MCF 10A (cell line): ENCODE data around the gene CLPTM1. TPM values are rescaled to one million over a fixed set of nuclear protein-coding genes. Genes with fewer than 3 reads are reported as not detected.
"Not testable (repeated sequence)": the region's sequence is repeated elsewhere in the genome, so short reads cannot be mapped to it uniquely, and the experiment has no call there.

Source experiments
- BruUV-seq: library from RNA; stranded (reverse); fragments of 400-500 nt; replicated peaks from 2 replicates; lab custom pipeline; 2021; lab: Mats Ljungman, UMichigan
- CTCF ChIA-PET: fragments of 300-600 bp; sonication (Branson Sonifier 250); formaldehyde crosslinking; extraction: SDS; loops from one replicate; lab custom pipeline; 2021; ENCODE audit warnings: antibody characterized with exemption, inconsistent platforms; lab: Yijun Ruan, JAX
- POLR2A ChIA-PET: fragments of 300-600, 350-650 bp; sonication (Branson Sonifier 250); formaldehyde crosslinking; extraction: SDS; loops from one replicate; lab custom pipeline; 2020; ENCODE audit warnings: antibody characterized with exemption, inconsistent platforms; lab: Yijun Ruan, JAX
- DNase-seq: peaks from one replicate; pipeline ENCODE4 v3.0.0-alpha.2; 2018; ENCODE audit not compliant: unreplicated experiment
- H3K27ac Mint-ChIP-seq: one replicate; pipeline ENCODE4 v1.8.0; 2022; ENCODE audit warnings: mild to moderate bottlenecking, low read depth, mixed read lengths; ENCODE audit not compliant: unreplicated experiment
- H3K27me3 Mint-ChIP-seq: one replicate; pipeline ENCODE4 v1.8.0; 2022; ENCODE audit warnings: mixed read lengths; ENCODE audit not compliant: insufficient read depth, unreplicated experiment
- H3K36me3 Mint-ChIP-seq: one replicate; pipeline ENCODE4 v1.8.0; 2022; ENCODE audit warnings: mild to moderate bottlenecking, moderate library complexity, mixed read lengths; ENCODE audit not compliant: insufficient read depth, unreplicated experiment
- H3K4me1 Mint-ChIP-seq: one replicate; pipeline ENCODE4 v1.8.0; 2022; ENCODE audit warnings: mixed read lengths; ENCODE audit not compliant: insufficient read depth, unreplicated experiment
- H3K4me3 Mint-ChIP-seq: one replicate; pipeline ENCODE4 v1.8.0; 2022; ENCODE audit warnings: mild to moderate bottlenecking, moderate library complexity, mixed read lengths; ENCODE audit not compliant: unreplicated experiment
- H3K9me3 Mint-ChIP-seq: one replicate; pipeline ENCODE4 v1.8.0; 2022; ENCODE audit warnings: mixed read lengths; ENCODE audit not compliant: unreplicated experiment
- CTCF ChIP-seq: fragments of 200-600 bp; IDR thresholded peaks from one replicate; pipeline ENCODE4 v1.8.0; 2022; ENCODE audit warnings: antibody characterized with exemption, mild to moderate bottlenecking; ENCODE audit not compliant: unreplicated experiment
- intact Hi-C: fragments of 100-400 bp; cut with micrococcal nuclease; formaldehyde crosslinking; loops from 2 replicates; pipeline ENCODE4 v1.14.1; 2022
- total RNA-seq: library from RNA; stranded (reverse); gene quantifications from 2 replicates; pipeline ENCODE4 v1.2.3, GENCODE V29; 2022

The CLPTM1 gene
- total RNA-seq, 1 experiment from 2014 or later: 101 TPM

GRCh38 chr19:44908074-44908835 lies 46.9 kb upstream of the CLPTM1 start:
- TF ChIP-seq CTCF: no peak
- no peak overlapping the region for H3K27ac Mint-ChIP-seq
- no peak overlapping the region for H3K4me3 Mint-ChIP-seq
- no TSS peak for BruUV-seq
- H3K9me3 Mint-ChIP-seq: no peaks in the 10 kb centered on the region
- POLR2A ChIA-PET: interaction anchor here (0.9 to 1.1 kb wide), 2 partner anchors 18 to 46 kb away, joined by 3 read pairs; partner anchors contain the start of genes CLPTM1 and TOMM40
- peaks cover 10% of the 10 kb centered on the region for H3K27me3 Mint-ChIP-seq
- DNase-seq: no peak
- peaks cover 22% of the 10 kb centered on the region for H3K4me1 Mint-ChIP-seq
- intact Hi-C loops: no loop called here
- peaks cover 11% of the 10 kb centered on the region for H3K36me3 Mint-ChIP-seq
- CTCF ChIA-PET: interaction anchor here (0.5 to 1.5 kb wide), 7 partner anchors 9 to 459 kb away, joined by 3 to 5 read pairs (median 3); no protein-coding TSS in a partner anchor

- no peak overlapping the region for H3K27ac Mint-ChIP-seq
- CTCF ChIA-PET: interaction anchor here (0.5 to 1.5 kb wide), 4 partner anchors 42 to 459 kb away, joined by 3 to 5 read pairs (median 4); no protein-coding TSS in a partner anchor
- no peak overlapping the region for H3K4me3 Mint-ChIP-seq
- POLR2A ChIA-PET: no interaction called here
- H3K9me3 Mint-ChIP-seq: no peaks in the 10 kb centered on the region
- no peak for TF ChIP-seq CTCF
- intact Hi-C loops: no loop called here
- H3K36me3 Mint-ChIP-seq: peaks cover 6% of the 10 kb centered on the region
- peaks cover 10% of the 10 kb centered on the region for H3K27me3 Mint-ChIP-seq
- no peak for DNase-seq
- no TSS peak for BruUV-seq
- peaks cover 22% of the 10 kb centered on the region for H3K4me1 Mint-ChIP-seq
Observed at GRCh38 chr19:44908836-44909261, 46.3 kb upstream of the CLPTM1 start.

GRCh38 chr19:44909775-44910174 lies 45.4 kb upstream of the CLPTM1 start:
- ChIA-PET CTCF (interaction anchor here (0.6 to 3.9 kb wide), 3 partner anchors 27 to 111 kb away, joined by 3 to 46 read pairs (median 4); no protein-coding TSS in a partner anchor), POLR2A (interaction anchor here (0.8 to 2.8 kb wide), 2 partner anchors 42 to 45 kb away, joined by 4 to 12 read pairs; partner anchors contain the start of gene CLPTM1)
- peaks cover 6% of the 10 kb centered on the region for H3K36me3 Mint-ChIP-seq
- no peak for TF ChIP-seq CTCF
- H3K27me3 Mint-ChIP-seq: peaks cover 10% of the 10 kb centered on the region
- peaks cover 29% of the 10 kb centered on the region for H3K4me1 Mint-ChIP-seq
- intact Hi-C loops: loop anchor here (2.0 kb wide), 1 partner anchor 41 kb away; no protein-coding TSS in a partner anchor
- no peak overlapping the region for H3K27ac Mint-ChIP-seq
- no TSS peak for BruUV-seq
- no peak for DNase-seq
- H3K4me3 Mint-ChIP-seq: no peak overlapping the region
- H3K9me3 Mint-ChIP-seq: no peaks in the 10 kb centered on the region

GRCh38 chr19:44911896-44912295 lies 43.3 kb upstream of the CLPTM1 start:
- not testable (repeated sequence) for H3K27ac Mint-ChIP-seq, H3K36me3 Mint-ChIP-seq, H3K27me3 Mint-ChIP-seq, BruUV-seq, H3K4me3 Mint-ChIP-seq, H3K9me3 Mint-ChIP-seq, DNase-seq
- H3K4me1 Mint-ChIP-seq: peaks cover 25% of the 10 kb centered on the region
- intact Hi-C loops: loop anchor here (2.0 kb wide), 1 partner anchor 39 kb away; no protein-coding TSS in a partner anchor
- POLR2A ChIA-PET: interaction anchor here (1.0 to 2.8 kb wide), 4 partner anchors 9 to 187 kb away, joined by 3 to 12 read pairs (median 4); partner anchors contain the start of gene CLPTM1
- CTCF ChIA-PET: interaction anchor here (0.7 to 3.9 kb wide), 4 partner anchors 8 to 43 kb away, joined by 4 to 46 read pairs (median 4); no protein-coding TSS in a partner anchor
